BE2C (cell line): ENCODE measurements around the gene POU2F1.
A peak's percentile ranks its signal among the peaks of the same experiment; 100 is the strongest.

Experiments
- DNase-seq: peaks from one replicate; pipeline ENCODE4 v3.0.0-alpha.2; 2020
- H3K27me3 ChIP-seq: fragments of 250-450 bp; sonication (Bioruptor Pico); 2 replicates; pipeline ENCODE4 v1.5.1; 2020; ENCODE audit warnings: mild to moderate bottlenecking
- H3K36me3 ChIP-seq: fragments of 250-450 bp; sonication (Bioruptor Pico); 2 replicates; pipeline ENCODE4 v1.5.1; 2020; ENCODE audit warnings: mild to moderate bottlenecking
- H3K4me1 ChIP-seq: fragments of 250-450 bp; sonication (Bioruptor Pico); 2 replicates; pipeline ENCODE4 v1.5.1; 2020
- H3K4me3 ChIP-seq: 2 replicates; pipeline ENCODE4 v1.5.1; 2011; ENCODE audit warnings: low read depth, low read length
- H3K9me3 ChIP-seq: fragments of 250-450 bp; sonication (Bioruptor Pico); 2 replicates; pipeline ENCODE4 v1.5.1; 2020
- TF ChIP-seq, protein P1 (sequence below): IDR thresholded peaks from 2 replicates; pipeline ENCODE4 v1.5.1; 2012; ENCODE audit warnings: mild to moderate bottlenecking, low read depth, low read length

Gene POU2F1

GRCh38 chr1:167373986-167374385, 153.3 kb downstream of the POU2F1 start:
- Histone ChIP-seq H3K27me3 (no peaks in the 10 kb centered on the region), H3K36me3 (no peaks in the 10 kb centered on the region), H3K4me3 (peak overlapping the region; percentile 16; the same call in 1 of the 2 replicates), H3K9me3 (no peaks in the 10 kb centered on the region), H3K4me1 (peaks cover 17% of the 10 kb centered on the region)
- TF ChIP-seq, protein P1, sequence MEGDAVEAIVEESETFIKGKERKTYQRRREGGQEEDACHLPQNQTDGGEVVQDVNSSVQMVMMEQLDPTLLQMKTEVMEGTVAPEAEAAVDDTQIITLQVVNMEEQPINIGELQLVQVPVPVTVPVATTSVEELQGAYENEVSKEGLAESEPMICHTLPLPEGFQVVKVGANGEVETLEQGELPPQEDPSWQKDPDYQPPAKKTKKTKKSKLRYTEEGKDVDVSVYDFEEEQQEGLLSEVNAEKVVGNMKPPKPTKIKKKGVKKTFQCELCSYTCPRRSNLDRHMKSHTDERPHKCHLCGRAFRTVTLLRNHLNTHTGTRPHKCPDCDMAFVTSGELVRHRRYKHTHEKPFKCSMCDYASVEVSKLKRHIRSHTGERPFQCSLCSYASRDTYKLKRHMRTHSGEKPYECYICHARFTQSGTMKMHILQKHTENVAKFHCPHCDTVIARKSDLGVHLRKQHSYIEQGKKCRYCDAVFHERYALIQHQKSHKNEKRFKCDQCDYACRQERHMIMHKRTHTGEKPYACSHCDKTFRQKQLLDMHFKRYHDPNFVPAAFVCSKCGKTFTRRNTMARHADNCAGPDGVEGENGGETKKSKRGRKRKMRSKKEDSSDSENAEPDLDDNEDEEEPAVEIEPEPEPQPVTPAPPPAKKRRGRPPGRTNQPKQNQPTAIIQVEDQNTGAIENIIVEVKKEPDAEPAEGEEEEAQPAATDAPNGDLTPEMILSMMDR: peak; percentile 68
- DNase-seq: peak; percentile 81

GRCh38 chr1:167375949-167376348, 155.3 kb downstream of the POU2F1 start:
- TF ChIP-seq, protein P1: no peak
- H3K4me3 ChIP-seq: no peak overlapping the region
- H3K36me3 ChIP-seq: no peaks in the 10 kb centered on the region
- H3K9me3 ChIP-seq: no peaks in the 10 kb centered on the region
- peak; percentile 38 for DNase-seq
- H3K27me3 ChIP-seq: no peaks in the 10 kb centered on the region
- H3K4me1 ChIP-seq: peaks cover 17% of the 10 kb centered on the region; the same call in 1 of the 2 replicates

- no peak for DNase-seq
- peaks cover 11% of the 10 kb centered on the region for H3K36me3 ChIP-seq
- TF ChIP-seq, protein P1: no peak
- H3K4me1 ChIP-seq: no peaks in the 10 kb centered on the region
- no peaks in the 10 kb centered on the region for H3K9me3 ChIP-seq
- no peak overlapping the region for H3K4me3 ChIP-seq
- no peaks in the 10 kb centered on the region for H3K27me3 ChIP-seq
Measured at GRCh38 chr1:167387251-167387910, 166.7 kb downstream of the POU2F1 start.

GRCh38 chr1:167388976-167389375, 168.3 kb downstream of the POU2F1 start:
- Histone ChIP-seq H3K36me3 (peaks cover 11% of the 10 kb centered on the region), H3K4me3 (no peak overlapping the region), H3K27me3 (no peaks in the 10 kb centered on the region), H3K4me1 (no peaks in the 10 kb centered on the region), H3K9me3 (no peaks in the 10 kb centered on the region)
- no peak for DNase-seq
- TF ChIP-seq, protein P1: no peak

DNA sequence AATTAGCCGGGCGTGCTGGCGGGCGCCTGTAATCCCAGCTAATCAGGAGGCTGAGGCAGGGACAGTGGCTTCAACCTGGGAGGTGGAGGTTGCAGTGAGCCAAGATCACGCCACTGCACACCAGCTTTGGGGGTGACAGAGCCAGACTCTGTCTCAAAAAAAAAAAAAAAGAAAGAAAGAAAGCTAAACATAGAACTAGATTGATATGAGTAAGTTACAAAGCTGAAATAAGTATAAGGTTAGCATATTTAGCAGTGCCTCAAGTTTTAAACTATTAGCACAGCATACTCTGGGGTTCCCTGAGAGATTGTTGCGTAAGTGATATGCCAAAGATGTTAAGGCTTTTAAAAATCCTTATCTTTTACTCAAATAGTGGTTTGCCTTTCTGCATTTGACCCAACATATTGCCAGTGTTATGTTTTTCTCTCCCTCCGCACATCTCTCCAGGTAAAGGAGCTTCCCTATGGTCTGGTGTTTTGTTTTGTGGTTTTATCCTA, 171.6 kb downstream of the POU2F1 start:
- no peak overlapping the region for H3K4me3 ChIP-seq
- no peaks in the 10 kb centered on the region for H3K4me1 ChIP-seq
- TF ChIP-seq, protein P1: no peak
- no peaks in the 10 kb centered on the region for H3K27me3 ChIP-seq
- H3K9me3 ChIP-seq: no peaks in the 10 kb centered on the region
- DNase-seq: no peak
- peaks cover 5% of the 10 kb centered on the region for H3K36me3 ChIP-seq

DNA sequence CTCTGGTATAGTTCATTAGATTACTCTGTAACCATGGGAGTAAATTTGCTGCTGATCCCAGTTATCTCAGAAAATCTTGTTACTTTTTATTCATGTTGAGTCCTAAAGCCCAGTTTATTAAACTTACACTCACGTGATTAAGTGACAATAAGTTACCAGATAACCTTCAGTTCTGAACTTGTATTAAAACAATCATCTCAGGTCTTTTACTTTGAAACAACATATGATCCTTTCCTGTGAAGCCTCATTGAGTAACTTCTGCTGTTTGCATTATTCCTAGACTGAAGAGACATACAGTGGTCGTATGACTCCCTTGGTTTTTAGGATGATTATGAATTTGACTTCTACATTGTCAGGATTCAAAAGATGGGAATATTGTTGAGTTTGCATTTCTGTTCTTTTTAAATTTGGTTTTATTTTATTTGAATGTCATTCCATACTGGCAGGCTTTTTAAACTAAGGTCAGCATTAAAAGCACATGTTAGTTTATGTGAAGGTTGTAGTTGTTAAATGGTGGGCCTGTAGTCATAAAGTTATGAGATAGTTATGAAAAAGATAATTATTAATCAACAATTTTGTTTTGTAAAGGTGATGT, 179.8 kb downstream of the POU2F1 start:
- H3K4me3 ChIP-seq: no peak overlapping the region
- H3K27me3 ChIP-seq: no peaks in the 10 kb centered on the region
- H3K36me3 ChIP-seq: 0 out of 2 replicates have a peak, but pooled peaks cover 4% of the 10 kb centered on the region
- no peak for DNase-seq
- no peaks in the 10 kb centered on the region for H3K9me3 ChIP-seq
- no peaks in the 10 kb centered on the region for H3K4me1 ChIP-seq
- TF ChIP-seq, protein P1: no peak
